GM21367 (cell line): ENCODE data around the gene AMN.

ENCODE experiments used
- ATAC-seq: cut with Tn5 transposase; IDR thresholded peaks from one replicate; pipeline ENCODE4 v1.9.1; 2021; ENCODE audit not compliant: unreplicated experiment

The AMN gene

GRCh38 chr14:102943454-102943853 lies 21.0 kb downstream of the AMN start:
- no peak for ATAC-seq

DNA sequence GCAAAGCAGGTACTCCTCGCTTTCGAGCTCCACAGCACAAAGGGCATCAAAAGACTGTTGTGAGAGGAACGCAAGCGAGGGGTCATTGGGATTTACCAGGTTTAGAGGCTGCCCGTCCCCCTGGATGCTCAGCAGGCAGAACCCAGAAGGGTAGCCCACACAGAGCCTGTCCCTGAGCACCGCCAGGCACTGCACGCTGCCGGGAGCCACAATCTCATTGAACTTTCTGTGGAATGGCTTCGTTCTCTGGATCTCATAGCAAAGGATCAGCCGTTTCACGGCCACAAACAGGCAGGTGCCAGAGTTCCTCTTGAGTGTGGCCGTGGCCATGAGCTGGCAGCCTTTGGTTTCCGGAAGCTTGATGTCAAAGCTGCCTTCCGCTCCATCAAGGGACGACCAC lies 21.5 kb downstream of the AMN start:
- no peak for ATAC-seq

DNA sequence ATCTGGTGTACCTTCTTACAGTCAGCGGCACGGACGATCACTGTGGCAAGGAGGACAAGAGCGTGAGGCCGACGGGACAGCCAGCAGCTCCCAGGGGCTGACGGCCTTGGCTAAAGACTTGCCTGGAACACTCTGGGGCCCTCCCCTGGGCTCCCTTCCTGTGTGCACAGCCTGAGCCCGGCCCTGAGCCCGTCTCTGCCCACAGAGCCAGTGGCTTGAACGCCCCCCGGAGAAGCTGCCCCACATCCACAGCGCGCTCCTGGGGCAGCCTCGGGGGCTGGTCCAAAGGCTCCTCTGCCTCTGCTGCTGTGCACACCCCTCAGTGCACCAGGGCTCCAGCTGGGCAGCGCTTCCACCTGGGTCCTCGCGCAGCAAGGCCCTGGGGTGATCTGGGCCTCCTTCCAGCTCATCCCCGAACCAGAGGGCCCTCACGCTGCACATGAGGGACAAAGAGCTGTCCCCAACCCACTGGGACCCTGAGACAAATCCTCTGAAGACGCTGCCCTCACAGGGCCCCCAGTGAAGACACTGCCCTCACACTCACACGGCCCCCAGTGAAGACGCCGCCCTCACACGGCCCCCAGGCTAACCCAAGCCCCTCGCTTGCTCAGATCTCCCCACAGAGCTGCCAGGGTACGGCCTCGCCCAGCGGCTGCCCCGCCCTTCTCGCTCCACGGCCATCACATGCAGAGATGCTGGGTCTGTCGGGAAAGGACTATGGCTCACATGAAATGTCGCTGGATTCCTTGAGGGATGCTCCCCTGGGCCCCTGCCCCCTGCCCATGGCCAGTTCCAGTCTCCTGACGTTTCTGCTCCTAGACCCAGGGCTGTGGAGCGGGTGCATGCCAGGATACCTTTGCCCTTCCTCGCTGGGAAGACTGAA lies 22.2 kb downstream of the AMN start:
- no peak for ATAC-seq

- no peak for ATAC-seq
These were observed 23.1 kb downstream of the AMN start for GRCh38 chr14:102945346-102946130.

- ATAC-seq, result no peak
These were observed 25.0 kb downstream of the AMN start for GRCh38 chr14:102947321-102948103.

GRCh38 chr14:102948698-102949061 lies 26.2 kb downstream of the AMN start:
- ATAC-seq, result no peak

GRCh38 chr14:102949062-102949800 lies 26.8 kb downstream of the AMN start:
- peak; percentile 49 for ATAC-seq

GRCh38 chr14:102949801-102950451 lies 27.5 kb downstream of the AMN start:
- no peak for ATAC-seq

DNA sequence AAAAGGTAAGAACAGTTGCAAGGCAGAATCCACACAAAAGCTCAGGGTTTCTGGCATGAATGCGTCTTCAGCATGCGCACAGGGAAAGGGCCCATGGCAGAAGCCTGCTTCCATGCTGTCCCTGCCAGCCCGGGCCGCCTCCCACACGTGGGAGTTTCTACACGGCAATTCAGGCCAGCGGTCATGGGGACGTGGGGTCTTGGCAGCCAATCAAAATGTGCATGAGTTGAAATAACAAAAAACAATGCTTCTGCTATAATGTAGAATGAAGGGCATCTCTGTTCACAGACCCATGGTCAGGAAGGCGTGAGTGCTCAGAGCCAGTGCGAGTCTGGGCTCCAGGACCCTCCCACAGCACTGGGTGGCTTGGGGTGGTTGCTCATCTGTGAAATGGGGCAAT lies 28.6 kb downstream of the AMN start:
- ATAC-seq, result no peak

- ATAC-seq, result no peak
These were observed 29.3 kb downstream of the AMN start for GRCh38 chr14:102951799-102952198.

DNA sequence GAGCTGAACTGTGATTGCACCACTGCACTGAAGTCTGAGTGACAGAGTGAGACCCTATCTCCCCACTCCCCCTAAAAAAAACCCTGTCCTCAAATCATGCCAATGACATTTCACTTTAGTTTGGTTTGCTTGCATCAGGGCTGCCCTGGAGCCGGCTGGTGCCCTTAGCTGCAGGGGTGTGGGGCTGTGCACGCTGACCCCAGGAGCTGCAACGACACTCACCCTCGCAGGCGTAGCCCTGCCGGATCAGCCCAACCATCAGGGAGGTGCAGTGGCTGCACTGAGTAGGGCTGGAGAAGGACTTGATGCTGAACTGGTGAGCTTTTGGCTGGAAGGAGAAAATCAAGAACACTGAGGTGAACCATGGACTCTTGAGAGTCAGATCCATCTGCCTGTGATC lies 29.8 kb downstream of the AMN start:
- ATAC-seq, result no peak

GRCh38 chr14:102953100-102953499 lies 30.6 kb downstream of the AMN start:
- no peak for ATAC-seq

DNA sequence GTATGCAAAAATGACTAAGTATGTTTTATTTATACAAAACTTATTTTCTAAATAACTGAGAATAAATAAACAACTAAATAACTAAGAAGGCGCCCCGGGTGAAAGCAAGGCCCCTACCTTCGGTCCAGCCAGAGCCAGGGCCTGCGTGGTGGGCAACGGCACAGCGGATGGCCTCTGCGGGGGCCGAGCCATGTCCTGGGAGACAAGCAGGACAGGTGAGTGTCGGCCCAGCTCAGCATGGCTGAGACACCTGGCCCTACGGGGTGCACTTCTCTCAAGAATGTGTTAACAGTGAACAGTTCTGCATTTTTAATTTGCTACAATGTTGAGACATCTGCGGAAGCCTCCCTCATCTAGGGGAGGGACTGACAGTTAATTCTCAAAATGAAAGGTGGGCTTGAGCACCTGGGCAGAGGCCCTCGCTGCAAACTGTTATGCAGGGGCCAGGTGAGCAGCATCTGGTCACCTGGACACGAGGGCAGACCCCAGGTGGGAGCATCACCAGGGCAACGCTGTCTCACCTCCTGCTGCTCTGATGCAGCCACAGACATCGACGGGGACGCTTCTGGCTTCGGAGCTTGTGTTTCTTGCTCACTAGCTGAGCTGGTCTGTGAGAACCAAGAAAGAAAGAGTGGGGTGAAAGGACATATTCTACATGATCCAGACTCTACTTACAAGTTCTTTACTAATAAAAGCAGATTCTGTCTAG lies 31.8 kb downstream of the AMN start:
- ATAC-seq, result no peak

GRCh38 chr14:102955636-102956408 lies 33.4 kb downstream of the AMN start:
- no peak for ATAC-seq

GRCh38 chr14:102957222-102957621 lies 34.8 kb downstream of the AMN start:
- no peak for ATAC-seq

GRCh38 chr14:102958461-102958860 lies 36.0 kb downstream of the AMN start:
- no peak for ATAC-seq

DNA sequence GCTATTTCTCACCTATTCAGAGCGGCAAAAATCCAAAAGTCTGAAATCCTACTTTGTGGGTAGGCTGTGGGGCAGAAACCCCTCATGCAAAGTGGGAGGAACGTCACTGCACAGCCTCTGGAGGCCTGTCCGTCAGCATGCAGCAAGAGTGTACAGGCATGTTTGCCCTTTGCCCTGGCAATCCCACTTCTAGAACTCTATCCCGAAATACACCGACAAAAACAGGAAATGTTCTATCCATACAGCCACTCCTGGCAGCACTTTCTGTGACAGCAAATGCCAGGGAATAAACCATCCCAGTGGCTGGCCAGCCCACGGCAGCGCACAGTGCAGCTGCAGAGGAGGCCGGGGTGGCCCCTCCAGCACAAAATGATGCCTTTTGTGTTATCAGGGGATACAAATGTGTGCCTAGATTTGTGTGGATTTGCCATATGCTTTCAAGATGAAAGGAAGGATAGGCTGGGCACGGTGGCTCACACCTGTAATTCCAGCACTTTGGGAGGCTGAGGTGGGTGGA lies 39.7 kb downstream of the AMN start:
- ATAC-seq, result no peak

- ATAC-seq, result no peak
These were observed 41.8 kb downstream of the AMN start for GRCh38 chr14:102964152-102964730.
